ENCODE results near the gene ATP10D. TPM values are rescaled to one million over a fixed set of nuclear protein-coding genes. Genes with fewer than 3 reads are reported as not detected.

The ATP10D gene
- total RNA-seq, 6 experiments from 2014 or later: 50.6 to 73.8 (median 55.4) TPM

- Mint-ChIP-seq H3K4me3 (no peak overlapping the region), H3K4me1 (ENCODE audit: low read depth) (peaks cover 6% of the 10 kb centered on the region), H3K36me3 (ENCODE audit: low read depth) (no peaks in the 10 kb centered on the region), H3K9me3 (no peaks in the 10 kb centered on the region), H3K27me3 (ENCODE audit: insufficient read depth) (no peaks in the 10 kb centered on the region; the same call in 1 of the 2 replicates), H3K27ac (no peak overlapping the region)
- no peak for DNase-seq
- no peak for TF ChIP-seq CTCF (IDR thresholded peaks at IDR 0.05)
These were observed 13.8 kb downstream of the ATP10D start for GRCh38 chr4:47498899-47499298.

- H3K4me1 Mint-ChIP-seq (ENCODE audit: low read depth): no peaks in the 10 kb centered on the region; the same call in 1 of the 2 replicates
- no peaks in the 10 kb centered on the region for H3K36me3 Mint-ChIP-seq (ENCODE audit: low read depth)
- H3K27me3 Mint-ChIP-seq (ENCODE audit: insufficient read depth): no peaks in the 10 kb centered on the region; the same call in 1 of the 2 replicates
- no peak for DNase-seq
- no peak overlapping the region for H3K4me3 Mint-ChIP-seq
- no peak overlapping the region for H3K27ac Mint-ChIP-seq
- no peaks in the 10 kb centered on the region for H3K9me3 Mint-ChIP-seq
- TF ChIP-seq CTCF (IDR thresholded peaks at IDR 0.05): no peak
These were observed 14.6 kb downstream of the ATP10D start for GRCh38 chr4:47499700-47500099.

GRCh38 chr4:47500776-47501175, 15.7 kb downstream of the ATP10D start:
- Mint-ChIP-seq H3K36me3 (ENCODE audit: low read depth) (no peaks in the 10 kb centered on the region), H3K27me3 (ENCODE audit: insufficient read depth) (no peaks in the 10 kb centered on the region; the same call in 1 of the 2 replicates), H3K4me3 (no peak overlapping the region), H3K27ac (no peak overlapping the region), H3K9me3 (no peaks in the 10 kb centered on the region), H3K4me1 (ENCODE audit: low read depth) (peaks cover 8% of the 10 kb centered on the region; the same call in 1 of the 2 replicates)
- no peak for DNase-seq
- no peak for TF ChIP-seq CTCF (IDR thresholded peaks at IDR 0.05)

GRCh38 chr4:47505147-47505546, 20.1 kb downstream of the ATP10D start:
- Mint-ChIP-seq H3K27ac (no peak overlapping the region), H3K9me3 (no peaks in the 10 kb centered on the region), H3K36me3 (ENCODE audit: low read depth) (no peaks in the 10 kb centered on the region; the same call in 1 of the 2 replicates), H3K4me1 (ENCODE audit: low read depth) (peaks cover 24% of the 10 kb centered on the region), H3K4me3 (no peak overlapping the region), H3K27me3 (ENCODE audit: insufficient read depth) (no peaks in the 10 kb centered on the region)
- TF ChIP-seq CTCF (IDR thresholded peaks at IDR 0.05): no peak
- no peak for DNase-seq

- H3K27me3 Mint-ChIP-seq (ENCODE audit: insufficient read depth): no peaks in the 10 kb centered on the region
- TF ChIP-seq CTCF (IDR thresholded peaks at IDR 0.05): no peak
- no peak overlapping the region for H3K27ac Mint-ChIP-seq
- H3K9me3 Mint-ChIP-seq: no peaks in the 10 kb centered on the region
- no peak for DNase-seq
- H3K4me1 Mint-ChIP-seq (ENCODE audit: low read depth): peaks cover 30% of the 10 kb centered on the region
- H3K36me3 Mint-ChIP-seq (ENCODE audit: low read depth): no peaks in the 10 kb centered on the region; the same call in 1 of the 2 replicates
- no peak overlapping the region for H3K4me3 Mint-ChIP-seq
These were observed 20.6 kb downstream of the ATP10D start for GRCh38 chr4:47505666-47506065.

All from HFFc6 (cell line).